GM19324 (cell line): ENCODE results near the gene THSD4.

Experiments
- ATAC-seq: cut with Tn5 transposase; IDR thresholded peaks from one replicate; pipeline ENCODE4 v1.9.1; 2021; ENCODE audit warnings: mild to moderate bottlenecking, moderate library complexity; ENCODE audit not compliant: unreplicated experiment, low FRiP score

The THSD4 gene

GRCh38 chr15:71096676-71097075 lies 18.6 kb upstream of the THSD4 start:
- ATAC-seq = no peak

- ATAC-seq = no peak
Measured at GRCh38 chr15:71097890-71098289, 17.4 kb upstream of the THSD4 start.

GRCh38 chr15:71098920-71099319 lies 16.4 kb upstream of the THSD4 start:
- no peak for ATAC-seq

GRCh38 chr15:71103102-71103676 lies 12.1 kb upstream of the THSD4 start:
- ATAC-seq = no peak

- ATAC-seq = no peak
Measured at GRCh38 chr15:71104636-71105035, 10.6 kb upstream of the THSD4 start.

GRCh38 chr15:71105444-71105843 lies 9.8 kb upstream of the THSD4 start:
- ATAC-seq = no peak

GRCh38 chr15:71106802-71107500 lies 8.3 kb upstream of the THSD4 start:
- no peak for ATAC-seq

GRCh38 chr15:71107501-71107815 lies 7.8 kb upstream of the THSD4 start:
- ATAC-seq = no peak

- no peak for ATAC-seq
Measured at GRCh38 chr15:71109130-71109529, 6.1 kb upstream of the THSD4 start.

GRCh38 chr15:71109905-71110304 lies 5.4 kb upstream of the THSD4 start:
- ATAC-seq = no peak

GRCh38 chr15:71110405-71111180 lies 4.7 kb upstream of the THSD4 start:
- no peak for ATAC-seq

- no peak for ATAC-seq
Measured at GRCh38 chr15:71111181-71111565, 4.1 kb upstream of the THSD4 start.

GRCh38 chr15:71111950-71112349 lies 3.3 kb upstream of the THSD4 start:
- no peak for ATAC-seq

GRCh38 chr15:71112429-71112828 lies 2.8 kb upstream of the THSD4 start:
- ATAC-seq = no peak

- no peak for ATAC-seq
Measured at GRCh38 chr15:71114066-71114680, 1.1 kb upstream of the THSD4 start.

GRCh38 chr15:71115567-71116351 lies 488 bp downstream of the THSD4 start:
- ATAC-seq = peak; percentile 46

- ATAC-seq = no peak
Measured at GRCh38 chr15:71116366-71116765, 1.1 kb downstream of the THSD4 start.

GRCh38 chr15:71116942-71117341 lies 1.7 kb downstream of the THSD4 start:
- ATAC-seq = no peak

GRCh38 chr15:71117714-71118305 lies 2.5 kb downstream of the THSD4 start:
- ATAC-seq = no peak

- ATAC-seq = no peak
Measured at GRCh38 chr15:71118345-71118744, 3.1 kb downstream of the THSD4 start.
